Measurements from ENCODE around the gene MACROH2A2.

DNA sequence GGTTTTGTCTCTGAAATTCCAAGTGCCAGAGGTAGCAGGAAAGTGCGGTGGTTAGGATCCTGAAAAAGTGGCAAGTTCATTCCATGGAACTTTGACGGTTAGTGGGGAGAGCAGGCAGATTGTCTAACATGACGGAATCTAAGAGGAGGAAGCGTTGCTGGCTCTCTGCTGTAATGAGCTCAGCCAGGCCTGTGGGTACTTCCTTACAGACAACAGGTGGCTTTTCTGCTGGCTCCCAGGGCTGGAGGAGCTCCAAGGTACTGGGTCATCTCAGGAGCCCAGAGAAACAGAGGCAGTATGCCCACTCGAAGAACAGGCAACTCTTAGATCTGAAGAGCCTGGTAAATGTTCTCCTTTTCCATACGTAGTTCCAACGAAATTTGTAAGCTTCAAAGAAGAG is 83.0 kb downstream of the MACROH2A2 start:
- TF ChIP-seq, protein P1, sequence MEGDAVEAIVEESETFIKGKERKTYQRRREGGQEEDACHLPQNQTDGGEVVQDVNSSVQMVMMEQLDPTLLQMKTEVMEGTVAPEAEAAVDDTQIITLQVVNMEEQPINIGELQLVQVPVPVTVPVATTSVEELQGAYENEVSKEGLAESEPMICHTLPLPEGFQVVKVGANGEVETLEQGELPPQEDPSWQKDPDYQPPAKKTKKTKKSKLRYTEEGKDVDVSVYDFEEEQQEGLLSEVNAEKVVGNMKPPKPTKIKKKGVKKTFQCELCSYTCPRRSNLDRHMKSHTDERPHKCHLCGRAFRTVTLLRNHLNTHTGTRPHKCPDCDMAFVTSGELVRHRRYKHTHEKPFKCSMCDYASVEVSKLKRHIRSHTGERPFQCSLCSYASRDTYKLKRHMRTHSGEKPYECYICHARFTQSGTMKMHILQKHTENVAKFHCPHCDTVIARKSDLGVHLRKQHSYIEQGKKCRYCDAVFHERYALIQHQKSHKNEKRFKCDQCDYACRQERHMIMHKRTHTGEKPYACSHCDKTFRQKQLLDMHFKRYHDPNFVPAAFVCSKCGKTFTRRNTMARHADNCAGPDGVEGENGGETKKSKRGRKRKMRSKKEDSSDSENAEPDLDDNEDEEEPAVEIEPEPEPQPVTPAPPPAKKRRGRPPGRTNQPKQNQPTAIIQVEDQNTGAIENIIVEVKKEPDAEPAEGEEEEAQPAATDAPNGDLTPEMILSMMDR (IDR thresholded peaks at IDR 0.05; ENCODE audit: insufficient read depth, low read length): no peak
- TF ChIP-seq, protein P2, sequence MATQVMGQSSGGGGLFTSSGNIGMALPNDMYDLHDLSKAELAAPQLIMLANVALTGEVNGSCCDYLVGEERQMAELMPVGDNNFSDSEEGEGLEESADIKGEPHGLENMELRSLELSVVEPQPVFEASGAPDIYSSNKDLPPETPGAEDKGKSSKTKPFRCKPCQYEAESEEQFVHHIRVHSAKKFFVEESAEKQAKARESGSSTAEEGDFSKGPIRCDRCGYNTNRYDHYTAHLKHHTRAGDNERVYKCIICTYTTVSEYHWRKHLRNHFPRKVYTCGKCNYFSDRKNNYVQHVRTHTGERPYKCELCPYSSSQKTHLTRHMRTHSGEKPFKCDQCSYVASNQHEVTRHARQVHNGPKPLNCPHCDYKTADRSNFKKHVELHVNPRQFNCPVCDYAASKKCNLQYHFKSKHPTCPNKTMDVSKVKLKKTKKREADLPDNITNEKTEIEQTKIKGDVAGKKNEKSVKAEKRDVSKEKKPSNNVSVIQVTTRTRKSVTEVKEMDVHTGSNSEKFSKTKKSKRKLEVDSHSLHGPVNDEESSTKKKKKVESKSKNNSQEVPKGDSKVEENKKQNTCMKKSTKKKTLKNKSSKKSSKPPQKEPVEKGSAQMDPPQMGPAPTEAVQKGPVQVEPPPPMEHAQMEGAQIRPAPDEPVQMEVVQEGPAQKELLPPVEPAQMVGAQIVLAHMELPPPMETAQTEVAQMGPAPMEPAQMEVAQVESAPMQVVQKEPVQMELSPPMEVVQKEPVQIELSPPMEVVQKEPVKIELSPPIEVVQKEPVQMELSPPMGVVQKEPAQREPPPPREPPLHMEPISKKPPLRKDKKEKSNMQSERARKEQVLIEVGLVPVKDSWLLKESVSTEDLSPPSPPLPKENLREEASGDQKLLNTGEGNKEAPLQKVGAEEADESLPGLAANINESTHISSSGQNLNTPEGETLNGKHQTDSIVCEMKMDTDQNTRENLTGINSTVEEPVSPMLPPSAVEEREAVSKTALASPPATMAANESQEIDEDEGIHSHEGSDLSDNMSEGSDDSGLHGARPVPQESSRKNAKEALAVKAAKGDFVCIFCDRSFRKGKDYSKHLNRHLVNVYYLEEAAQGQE (IDR thresholded peaks at IDR 0.05; ENCODE audit: insufficient replicate concordance, low read depth): no peak
- TF ChIP-seq POLR2AphosphoS5 (IDR thresholded peaks at IDR 0.05; ENCODE audit: low read depth) (no peak), GABPA (IDR thresholded peaks at IDR 0.05; ENCODE audit: low read depth) (no peak)
